NCI-H2196 (cell line): ENCODE data around the gene ZNF407.

Experiments used
- DNase-seq: peaks from one replicate; lab custom pipeline; 2025; ENCODE audit not compliant: unreplicated experiment; lab: John Stamatoyannopoulos, UW

The ZNF407 gene

GRCh38 chr18:74869904-74870863 is 272.5 kb downstream of the ZNF407 start:
- DNase-seq = no peak

- DNase-seq = no peak
Observed at GRCh38 chr18:74870950-74871349, 273.3 kb downstream of the ZNF407 start.

GRCh38 chr18:74873629-74874028 is 276.0 kb downstream of the ZNF407 start:
- DNase-seq = no peak

GRCh38 chr18:74874351-74874750 is 276.7 kb downstream of the ZNF407 start:
- DNase-seq = no peak

GRCh38 chr18:74876630-74877243 is 279.1 kb downstream of the ZNF407 start:
- DNase-seq = no peak

- no peak for DNase-seq
Observed at GRCh38 chr18:74878267-74878666, 280.6 kb downstream of the ZNF407 start.

- no peak for DNase-seq
Observed at GRCh38 chr18:74880706-74881278, 283.1 kb downstream of the ZNF407 start.

- DNase-seq = no peak
Observed at GRCh38 chr18:74892066-74892627, 294.5 kb downstream of the ZNF407 start.

GRCh38 chr18:74895686-74896085 is 298.0 kb downstream of the ZNF407 start:
- DNase-seq = no peak

- DNase-seq = peak; percentile 66
Observed at GRCh38 chr18:74896390-74896991, 298.8 kb downstream of the ZNF407 start.

GRCh38 chr18:74897971-74898657 is 300.4 kb downstream of the ZNF407 start:
- DNase-seq = no peak

GRCh38 chr18:74898965-74899364 is 301.3 kb downstream of the ZNF407 start:
- DNase-seq = no peak

GRCh38 chr18:74899554-74899953 is 301.9 kb downstream of the ZNF407 start:
- DNase-seq = no peak

GRCh38 chr18:74901362-74902146 is 303.9 kb downstream of the ZNF407 start:
- no peak for DNase-seq

GRCh38 chr18:74902147-74902455 is 304.4 kb downstream of the ZNF407 start:
- DNase-seq = no peak

- no peak for DNase-seq
Observed at GRCh38 chr18:74905247-74905646, 307.6 kb downstream of the ZNF407 start.

GRCh38 chr18:74906184-74906583 is 308.5 kb downstream of the ZNF407 start:
- no peak for DNase-seq

GRCh38 chr18:74914052-74914591 is 316.5 kb downstream of the ZNF407 start:
- DNase-seq = no peak

- DNase-seq = no peak
Observed at GRCh38 chr18:74914648-74915047, 317.0 kb downstream of the ZNF407 start.
